DMS79 treated with DMSO at 0.1 percent for 48 hours (cell line): ENCODE data around the gene MAML2.
A peak's percentile ranks its signal among the peaks of the same experiment; 100 is the strongest.

ENCODE experiments used
- DNase-seq: peaks from one replicate; lab custom pipeline; 2025; lab: John Stamatoyannopoulos, UW

Gene MAML2

GRCh38 chr11:96318399-96318798, 24.6 kb downstream of the MAML2 start:
- no peak for DNase-seq

DNA sequence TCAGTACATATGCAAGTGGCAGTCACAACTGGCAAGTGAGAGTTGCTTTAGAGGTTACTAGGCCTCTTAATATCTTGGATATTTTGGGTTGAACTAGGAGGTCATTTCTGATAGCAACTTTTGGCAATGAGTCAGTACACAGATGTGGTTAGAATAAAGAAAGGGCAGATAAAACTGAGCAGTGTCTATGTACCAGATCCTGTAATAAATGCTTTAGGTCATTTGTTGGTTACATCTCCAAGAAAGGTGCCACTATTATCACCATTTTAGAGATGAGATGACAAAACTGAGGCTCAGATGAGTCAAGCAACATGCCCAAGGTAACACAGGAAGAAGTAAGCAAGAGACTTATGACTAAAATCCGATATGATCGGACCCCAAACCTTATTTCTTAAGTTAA, 25.0 kb downstream of the MAML2 start:
- DNase-seq, result no peak

DNA sequence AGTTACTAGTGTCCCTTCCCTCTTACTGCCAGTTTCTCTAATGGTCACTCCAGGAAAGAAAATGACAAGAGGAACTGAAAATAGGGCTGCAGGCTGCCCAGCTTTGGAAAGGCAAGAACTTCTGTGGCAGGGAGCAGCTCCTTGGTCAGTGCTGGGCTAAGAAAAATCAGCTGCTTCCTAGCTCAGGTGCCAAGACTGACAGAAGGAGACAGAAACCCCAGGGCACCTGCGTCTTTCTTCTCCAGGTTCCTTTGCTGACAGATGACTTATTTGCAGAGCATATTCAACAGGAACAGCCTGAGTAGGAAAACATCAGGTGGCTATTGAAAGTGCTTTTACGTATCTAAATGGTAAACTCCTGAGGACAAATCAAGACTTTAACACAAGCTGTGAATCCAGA, 25.4 kb downstream of the MAML2 start:
- DNase-seq, result no peak

GRCh38 chr11:96316869-96317268, 26.1 kb downstream of the MAML2 start:
- no peak for DNase-seq

- no peak for DNase-seq
Measured at GRCh38 chr11:96315476-96315875, 27.5 kb downstream of the MAML2 start.

DNA sequence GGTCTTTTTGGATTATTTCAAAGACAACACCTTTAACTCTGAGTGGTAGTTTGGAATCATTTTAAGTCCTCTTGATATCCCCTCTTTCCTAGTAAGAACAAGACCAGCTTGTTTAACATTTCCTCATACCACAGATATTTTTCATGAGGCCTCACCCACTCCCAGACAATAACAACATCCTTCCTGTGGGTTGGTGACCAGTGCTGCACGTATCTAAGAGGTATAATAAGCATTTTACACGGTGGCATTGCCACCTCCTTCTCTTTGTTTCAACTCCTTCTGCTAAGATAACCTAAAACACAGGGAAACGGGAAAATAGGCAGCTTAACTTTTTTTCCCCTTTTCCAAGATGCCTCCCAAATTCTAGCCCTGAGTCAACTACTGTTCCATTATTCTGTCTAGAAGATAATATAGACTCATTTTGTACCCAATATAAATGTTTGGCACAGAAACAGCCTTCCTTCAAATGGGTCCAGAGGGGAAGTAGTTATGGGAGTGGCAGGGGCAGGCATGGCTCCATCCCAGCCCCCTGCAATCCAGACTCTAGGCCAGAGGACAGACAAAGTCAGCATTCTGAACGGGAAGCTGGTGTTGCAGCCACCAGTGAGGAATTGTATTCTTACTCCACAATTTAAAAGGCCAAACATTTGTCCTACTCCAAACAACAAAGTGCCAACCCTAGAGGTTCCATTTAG, 28.5 kb downstream of the MAML2 start:
- no peak for DNase-seq

- DNase-seq, result no peak
Measured at GRCh38 chr11:96313163-96313562, 29.8 kb downstream of the MAML2 start.

- DNase-seq, result peak; percentile 83
Measured at GRCh38 chr11:96311120-96311568, 31.9 kb downstream of the MAML2 start.

DNA sequence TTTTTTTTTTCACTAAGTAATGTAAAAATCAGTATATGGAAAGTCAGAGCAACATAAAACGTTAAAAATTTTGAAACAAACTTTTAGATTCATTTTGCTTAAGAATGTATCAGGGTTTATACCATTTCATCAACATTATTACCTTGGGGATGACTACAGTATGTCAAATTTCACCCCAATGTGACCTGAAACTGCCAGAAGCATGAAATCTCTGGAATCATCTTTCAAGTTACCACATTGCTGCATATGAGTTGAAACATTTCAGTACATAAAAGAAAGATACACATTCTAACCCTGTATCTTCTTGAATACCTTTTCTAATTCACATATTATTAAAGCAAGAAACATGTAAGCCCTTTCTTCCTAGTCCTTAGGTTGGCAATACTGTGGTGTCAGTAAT, 32.8 kb downstream of the MAML2 start:
- DNase-seq, result no peak

GRCh38 chr11:96309643-96310017, 33.4 kb downstream of the MAML2 start:
- DNase-seq, result no peak

DNA sequence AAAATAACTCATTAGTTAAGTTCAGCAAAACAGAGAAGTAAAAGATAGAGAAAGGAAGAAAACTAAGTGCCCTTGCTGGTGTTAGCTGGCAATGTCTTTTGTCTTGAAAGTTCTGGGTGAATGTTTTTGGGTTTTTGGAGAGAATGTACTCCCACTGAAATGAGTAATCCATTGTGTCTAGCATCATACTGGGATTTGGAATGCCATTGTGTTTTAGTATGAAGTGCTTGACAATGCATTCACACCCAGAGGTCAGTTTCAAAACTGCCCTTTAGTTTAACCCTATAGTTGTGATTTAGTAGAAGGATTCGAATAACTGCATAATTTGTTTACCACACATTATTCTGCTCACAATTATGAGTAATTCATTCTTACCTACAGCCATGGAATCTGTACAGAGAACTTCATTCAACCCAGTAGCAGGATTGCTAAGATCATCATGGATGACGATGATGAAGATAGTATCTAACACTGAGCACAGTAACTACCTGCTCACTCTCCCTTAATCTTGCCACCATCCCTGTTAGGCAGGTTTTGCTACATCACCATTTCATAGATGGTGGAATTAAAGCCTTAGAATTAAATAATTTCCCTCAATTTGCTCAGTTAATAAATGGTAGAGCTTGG, 33.9 kb downstream of the MAML2 start:
- no peak for DNase-seq

GRCh38 chr11:96307776-96308140, 35.2 kb downstream of the MAML2 start:
- no peak for DNase-seq

DNA sequence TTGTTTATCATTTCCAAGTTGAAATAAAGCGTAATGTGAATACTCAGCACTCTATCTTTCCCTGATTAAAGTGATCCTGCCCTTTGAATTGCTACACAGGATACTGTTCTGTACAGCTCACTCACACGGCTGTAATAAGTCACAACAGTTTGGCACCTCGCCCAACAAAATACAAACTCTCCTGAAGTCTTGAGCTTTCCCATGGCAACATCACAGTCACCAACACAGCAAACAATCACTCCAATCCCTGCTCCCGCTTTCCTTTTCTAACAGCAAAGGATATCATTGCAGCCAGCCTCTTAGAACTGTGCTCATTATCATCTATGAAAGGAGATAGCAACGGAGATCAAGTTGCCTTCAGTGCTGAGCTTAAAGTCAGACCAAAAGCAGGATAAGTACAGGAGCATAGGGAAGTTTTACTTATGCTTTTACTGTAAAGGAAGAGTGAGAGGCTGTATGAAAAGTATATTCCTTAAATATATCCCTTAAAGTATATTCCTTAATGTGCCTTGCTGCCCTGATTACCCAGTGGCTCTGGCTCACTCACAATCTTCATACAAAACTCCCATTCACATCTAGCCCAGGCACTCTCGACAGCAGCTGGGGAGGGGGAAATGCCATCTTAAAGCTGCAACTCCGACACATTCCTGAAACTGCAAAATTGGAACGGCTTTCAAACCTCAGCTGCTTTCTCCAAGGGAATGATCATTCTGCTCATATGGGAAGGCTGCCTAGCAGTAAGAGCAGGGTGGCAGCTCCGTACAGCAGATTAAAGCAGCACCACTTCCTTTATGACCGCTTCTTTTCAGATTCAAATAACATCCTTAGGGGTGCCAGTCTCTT, 35.8 kb downstream of the MAML2 start:
- DNase-seq, result peak; percentile 97

DNA sequence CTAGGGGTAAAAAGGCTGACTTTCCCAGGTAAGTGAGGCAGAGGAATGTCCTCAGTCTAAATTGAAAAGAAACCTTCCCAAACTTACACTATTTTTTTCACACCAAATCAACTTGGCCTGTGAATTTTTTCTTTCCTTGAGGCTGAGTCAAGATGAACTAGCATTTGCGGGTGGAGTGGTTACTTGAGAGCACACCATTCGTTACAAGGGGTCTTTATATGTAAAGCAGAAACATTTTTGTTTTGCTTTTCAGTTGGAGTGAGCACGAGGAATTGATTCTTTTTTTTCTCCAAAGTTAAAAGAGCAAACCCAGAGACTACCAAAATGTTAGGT, 36.4 kb downstream of the MAML2 start:
- DNase-seq, result peak; percentile 76

- no peak for DNase-seq
Measured at GRCh38 chr11:96306071-96306470, 36.9 kb downstream of the MAML2 start.

- DNase-seq, result no peak
Measured at GRCh38 chr11:96303980-96304379, 39.0 kb downstream of the MAML2 start.

DNA sequence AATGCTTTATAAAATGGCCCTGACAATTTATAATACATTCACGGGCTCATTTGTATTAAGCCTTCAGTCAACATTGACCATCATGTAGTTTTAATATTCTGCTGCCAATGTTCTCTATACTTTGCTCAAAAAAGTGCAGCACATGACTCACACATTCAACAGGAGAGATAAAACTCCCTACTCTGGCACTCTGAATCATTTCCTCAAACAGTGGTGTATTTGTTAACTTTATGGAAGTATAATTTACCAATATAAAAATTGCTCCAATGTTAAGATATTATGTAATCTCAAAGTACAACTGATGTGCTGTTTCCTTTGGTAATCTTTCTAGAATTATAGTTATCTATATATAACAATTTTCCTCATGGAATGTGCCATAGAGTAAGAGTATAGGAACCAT, 39.9 kb downstream of the MAML2 start:
- DNase-seq, result no peak

DNA sequence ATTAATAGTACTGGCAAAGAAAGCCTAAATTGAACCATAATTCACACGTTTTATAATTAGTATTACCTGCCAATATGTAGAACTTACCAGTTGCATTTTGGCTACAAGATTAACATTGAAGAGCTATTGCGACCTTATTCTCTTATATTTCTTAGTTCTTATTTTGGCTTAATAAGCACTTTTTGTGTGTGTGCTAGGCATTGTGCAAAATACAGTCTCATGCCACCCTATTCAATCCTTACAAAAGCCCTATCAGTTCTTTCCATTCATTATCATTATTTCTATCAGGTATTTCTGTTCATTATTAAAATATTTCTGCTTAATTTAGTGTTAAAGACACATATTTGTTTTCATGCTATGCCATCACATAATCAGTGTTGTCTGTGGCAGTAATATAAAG, 41.2 kb downstream of the MAML2 start:
- no peak for DNase-seq

DNA sequence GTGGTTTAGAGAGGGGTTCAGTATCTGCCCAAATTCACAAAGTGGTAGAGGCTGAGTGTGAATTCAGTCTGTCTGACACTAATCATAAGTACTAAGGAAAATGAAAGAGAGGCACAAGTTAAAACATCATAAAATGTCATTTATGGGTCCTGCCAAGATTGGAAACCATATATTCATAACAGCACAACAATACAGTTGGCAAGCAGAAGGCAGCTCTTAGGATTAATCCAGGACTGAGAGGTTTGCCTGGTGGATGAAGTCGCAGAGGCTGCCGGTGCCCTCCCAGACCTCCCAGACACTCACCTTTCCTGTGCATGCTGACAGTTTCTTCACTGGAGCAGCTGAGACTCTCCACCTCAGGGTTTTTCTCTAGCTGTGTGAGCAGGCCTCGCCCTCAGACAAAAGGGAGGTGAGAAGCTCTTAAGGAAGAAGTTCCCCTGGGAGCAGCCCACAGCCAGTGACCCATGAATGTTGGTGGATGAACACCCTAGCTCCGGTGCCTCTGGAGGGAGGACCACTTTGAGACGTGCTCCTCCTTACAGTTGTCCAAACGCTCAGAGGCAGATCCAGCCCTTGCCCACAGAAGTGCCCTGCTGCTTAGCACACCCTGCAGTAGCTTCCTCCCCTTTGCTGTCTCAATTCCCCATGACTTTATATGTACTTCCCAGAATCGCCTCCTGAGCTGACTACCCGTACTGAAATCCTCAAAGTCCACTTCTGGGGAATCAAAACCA, 43.7 kb downstream of the MAML2 start:
- DNase-seq, result no peak

GRCh38 chr11:96295369-96295768, 47.6 kb downstream of the MAML2 start:
- no peak for DNase-seq

DNA sequence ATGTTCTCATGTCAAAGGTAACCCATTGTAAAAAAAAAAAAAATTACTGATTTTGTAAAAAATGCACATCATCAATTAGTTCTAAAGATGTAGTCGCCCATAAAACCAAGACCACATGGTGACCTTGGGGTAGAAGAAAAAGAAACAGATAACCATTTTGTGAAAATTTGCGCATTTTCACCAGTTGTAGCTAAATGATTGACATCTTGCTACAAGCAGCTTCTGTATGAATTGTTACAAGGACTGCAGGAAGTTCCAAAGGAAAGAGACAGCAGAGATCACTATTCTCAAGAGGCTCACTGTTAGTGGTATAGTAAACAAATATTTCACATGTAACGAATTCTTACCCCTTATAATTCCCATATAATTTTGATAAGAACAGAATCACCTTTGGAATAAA, 48.7 kb downstream of the MAML2 start:
- no peak for DNase-seq

DNA sequence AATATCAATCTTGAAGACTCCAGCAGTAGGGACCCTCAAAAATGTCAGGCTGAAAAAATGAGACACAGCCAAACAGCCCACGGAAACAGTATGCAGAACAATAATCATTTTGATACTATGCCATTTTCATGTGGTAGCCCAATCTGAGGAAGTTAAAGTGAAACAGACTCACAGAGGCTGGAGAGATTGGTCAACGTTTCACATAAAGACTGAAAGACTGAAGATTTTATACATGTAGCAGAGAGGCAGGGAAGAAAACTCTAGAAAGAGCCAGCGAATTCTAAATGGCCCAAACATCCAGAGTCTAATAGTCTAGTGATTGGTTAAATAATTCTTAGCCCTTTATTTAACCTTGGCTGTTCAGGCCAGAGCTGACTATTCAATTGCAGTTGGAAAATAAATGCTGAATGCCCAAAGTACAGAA, 49.4 kb downstream of the MAML2 start:
- no peak for DNase-seq

DNA sequence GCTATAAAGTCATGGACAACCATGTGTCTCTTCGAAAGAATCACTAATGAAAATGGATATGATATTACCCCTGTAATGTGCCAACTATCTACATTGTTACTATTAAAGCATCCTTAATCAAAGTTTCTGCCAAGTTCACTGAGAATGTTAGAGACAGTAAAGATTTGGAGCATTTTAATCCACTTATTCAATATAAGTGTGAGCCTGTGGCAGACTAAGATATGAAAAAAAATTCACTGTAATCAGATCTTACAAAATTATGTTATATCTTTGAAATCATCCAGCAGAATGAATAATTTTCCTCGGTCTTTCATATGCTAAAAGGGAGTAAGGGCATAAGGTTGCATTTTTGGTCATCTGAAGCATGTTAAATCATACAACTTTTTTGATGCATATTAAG, 49.9 kb downstream of the MAML2 start:
- no peak for DNase-seq
